Myocyte (in vitro differentiated cells): ENCODE measurements around the gene ROR2. TPM values are rescaled to one million over a fixed set of nuclear protein-coding genes. Genes with fewer than 3 reads are reported as not detected.

ENCODE experiments used
- DNase-seq: peaks from one replicate; pipeline ENCODE4 v3.0.0-alpha.2; 2012; ENCODE audit warnings: low read depth
- total RNA-seq: library from RNA; depleted of rRNA; stranded (reverse); fragments of >200 nt; gene quantifications from 2 replicates; pipeline ENCODE4 v1.2.3, GENCODE V29; 2014

Gene ROR2
- total RNA-seq, 1 donor from 2014 or later, result 0.05 TPM

DNA sequence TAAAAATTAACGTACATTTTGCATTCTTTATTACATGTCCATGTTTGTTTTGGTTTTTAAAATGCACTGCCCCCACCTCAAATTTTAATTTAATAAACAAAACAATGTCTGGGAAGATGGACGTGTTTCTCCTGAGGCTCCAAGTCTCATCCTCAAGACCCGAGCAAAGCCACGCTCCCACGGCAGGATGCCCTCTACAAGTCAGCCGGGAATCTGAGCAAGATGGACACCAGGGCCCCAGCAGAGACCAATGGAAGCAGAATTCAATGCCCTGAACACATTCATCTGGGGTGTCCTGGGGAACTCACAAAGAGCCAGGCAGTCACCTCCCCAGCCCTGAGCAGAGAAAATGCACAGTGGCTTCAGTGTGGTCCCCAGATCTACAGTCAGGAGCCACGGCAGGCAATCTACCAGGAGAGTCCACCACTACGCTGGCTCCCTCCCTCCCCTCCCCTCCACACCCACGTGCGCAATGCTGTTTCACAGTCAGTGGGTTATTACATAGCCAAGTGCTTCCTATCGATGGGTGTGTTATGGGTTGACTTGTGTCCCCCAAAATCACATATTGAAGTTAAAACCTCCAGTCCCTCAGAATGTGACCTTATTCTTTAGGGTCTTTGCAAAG, 129.8 kb downstream of the ROR2 start:
- DNase-seq, result no peak

DNA sequence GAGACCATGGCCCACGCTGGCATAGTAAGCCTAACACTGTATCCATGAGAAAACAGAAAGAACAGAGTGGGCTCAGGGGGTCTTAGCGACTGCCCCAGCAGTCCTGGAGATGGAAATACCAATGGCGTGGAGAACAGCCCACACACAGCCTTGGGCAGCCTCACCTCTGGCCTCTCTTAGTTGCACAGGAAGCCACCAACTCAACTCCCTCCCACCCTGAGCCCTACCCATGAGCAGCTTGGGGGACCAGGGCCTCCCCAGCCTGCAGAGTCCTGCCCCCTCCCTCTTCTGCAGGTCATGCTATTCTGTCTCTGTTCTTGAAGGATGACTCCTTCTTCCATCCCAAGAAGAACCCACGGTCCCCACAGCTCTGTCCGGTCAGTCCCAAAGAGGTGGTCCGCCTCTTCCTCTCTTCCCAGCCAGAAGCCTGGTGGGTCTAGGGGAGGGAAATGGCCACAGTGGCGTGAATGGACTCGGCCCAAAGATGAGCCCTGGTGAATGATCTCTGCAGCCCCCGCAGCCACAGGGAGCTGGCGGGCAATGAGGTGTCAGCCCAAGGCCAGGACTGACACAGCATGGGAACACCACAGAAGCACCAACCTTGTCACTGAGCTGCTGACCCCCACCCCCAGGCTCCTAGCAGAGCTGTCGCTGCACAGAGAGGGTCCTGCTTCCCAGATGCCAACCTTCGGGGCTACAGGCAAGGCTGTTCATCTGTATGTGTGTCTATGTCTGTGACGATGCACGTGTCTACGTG, 131.2 kb downstream of the ROR2 start:
- no peak for DNase-seq

DNA sequence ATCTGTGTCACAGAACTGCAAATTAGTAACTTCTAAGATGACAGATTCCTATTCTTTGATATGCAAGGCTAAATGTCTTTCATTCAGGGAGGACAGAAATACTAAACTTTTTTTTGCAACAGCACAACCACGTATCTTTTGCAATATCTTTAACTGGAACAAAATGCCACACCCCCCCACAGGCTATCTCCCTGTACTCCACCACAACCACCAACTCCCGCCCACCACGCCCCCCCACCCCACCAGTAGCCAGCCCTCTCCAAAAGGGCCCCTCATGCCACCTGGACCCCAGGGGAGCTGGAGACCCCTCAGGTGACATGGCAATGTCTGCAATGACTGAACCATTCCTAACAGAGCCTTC, 131.8 kb downstream of the ROR2 start:
- DNase-seq, result no peak

DNA sequence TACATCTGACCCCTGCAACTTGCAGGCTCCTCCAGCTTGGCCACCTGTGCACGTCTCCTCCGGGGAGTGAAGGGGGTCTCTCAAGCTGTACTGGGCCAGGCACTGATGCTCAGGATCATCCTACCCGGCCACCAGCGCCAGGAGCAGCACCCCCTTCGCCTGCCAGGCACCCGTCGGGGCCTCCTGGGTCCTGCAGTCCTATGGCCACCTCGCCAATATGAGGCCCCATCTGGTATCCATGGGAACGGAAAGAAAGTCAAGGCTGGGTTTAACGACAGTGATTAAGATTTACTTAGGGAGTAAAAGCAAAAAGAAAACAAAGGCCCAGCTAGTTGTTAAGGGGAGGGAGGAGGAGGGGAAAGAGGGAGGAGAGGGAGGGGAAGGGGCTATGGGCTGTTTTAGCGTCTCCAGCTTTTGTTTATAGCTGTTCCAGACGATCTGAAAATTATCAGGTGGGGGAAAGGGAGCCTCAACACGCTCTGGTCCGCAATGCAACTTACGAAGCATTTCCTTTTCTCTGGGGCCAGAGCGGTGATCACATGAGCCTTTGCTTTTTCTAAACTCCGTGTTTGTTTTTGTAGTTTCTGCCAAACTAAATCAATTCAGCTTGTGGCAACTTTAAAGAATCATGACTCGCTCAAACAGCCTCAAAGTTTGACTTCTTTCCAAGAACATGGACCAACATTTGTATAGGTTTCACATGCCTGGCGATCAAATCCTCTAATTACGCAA, 132.4 kb downstream of the ROR2 start:
- DNase-seq, result no peak

DNA sequence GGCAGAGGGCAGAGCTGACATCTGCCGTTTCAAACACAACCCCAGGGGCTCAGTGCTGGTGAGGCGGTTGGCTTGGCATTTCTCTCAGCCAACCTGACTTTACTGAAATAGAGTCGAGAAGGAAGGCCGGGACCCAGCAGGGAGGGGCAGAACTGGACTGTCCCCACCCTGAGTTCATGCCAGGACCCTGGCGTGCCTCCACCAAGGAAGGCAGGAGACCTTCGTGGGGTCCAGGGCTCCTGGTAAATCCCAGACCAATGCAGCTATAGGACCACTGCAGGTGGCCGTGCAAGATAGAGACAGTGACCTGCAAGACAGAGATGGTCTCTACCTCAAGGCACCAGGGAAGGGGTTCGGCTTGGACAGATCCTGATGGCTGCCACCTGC, 132.9 kb downstream of the ROR2 start:
- no peak for DNase-seq

DNA sequence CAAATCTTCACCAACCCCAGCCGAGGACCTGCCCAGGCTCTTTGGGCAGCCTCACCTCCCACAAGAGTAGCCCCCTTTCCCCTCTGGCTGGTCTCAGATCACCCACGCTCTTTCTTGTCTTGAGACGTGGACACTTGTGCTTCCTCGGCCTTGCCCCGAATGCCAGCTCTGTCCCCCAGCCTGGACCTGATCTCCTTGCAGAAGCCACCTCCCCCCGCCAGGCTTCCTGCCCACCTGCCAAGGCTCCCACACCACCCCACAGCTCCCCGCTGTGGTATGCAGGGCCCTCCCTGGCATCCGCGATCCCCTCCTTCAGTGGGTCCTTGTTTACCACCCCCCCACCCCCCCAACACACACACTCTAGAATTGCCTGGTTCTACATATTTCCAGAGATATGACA, 133.7 kb downstream of the ROR2 start:
- no peak for DNase-seq

DNA sequence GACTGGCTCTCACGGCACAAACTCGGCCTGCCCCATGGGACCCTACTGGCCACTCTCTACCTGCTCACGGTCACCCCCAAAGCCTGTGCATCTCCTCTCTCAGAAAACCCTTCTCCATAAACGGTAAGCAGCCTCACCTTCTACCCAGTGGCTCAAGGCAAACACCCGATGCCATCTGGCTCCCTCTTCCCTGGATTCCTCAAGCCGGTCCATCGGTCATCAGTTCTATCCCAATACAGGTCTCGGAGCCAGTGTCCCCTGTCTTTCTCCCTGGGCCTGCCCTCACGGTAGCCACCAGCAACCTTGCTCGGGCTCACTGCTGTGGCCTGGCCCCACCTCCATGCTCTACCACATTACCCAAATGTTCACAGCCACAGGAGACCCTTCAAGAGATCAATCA, 134.1 kb downstream of the ROR2 start:
- DNase-seq, result no peak

DNA sequence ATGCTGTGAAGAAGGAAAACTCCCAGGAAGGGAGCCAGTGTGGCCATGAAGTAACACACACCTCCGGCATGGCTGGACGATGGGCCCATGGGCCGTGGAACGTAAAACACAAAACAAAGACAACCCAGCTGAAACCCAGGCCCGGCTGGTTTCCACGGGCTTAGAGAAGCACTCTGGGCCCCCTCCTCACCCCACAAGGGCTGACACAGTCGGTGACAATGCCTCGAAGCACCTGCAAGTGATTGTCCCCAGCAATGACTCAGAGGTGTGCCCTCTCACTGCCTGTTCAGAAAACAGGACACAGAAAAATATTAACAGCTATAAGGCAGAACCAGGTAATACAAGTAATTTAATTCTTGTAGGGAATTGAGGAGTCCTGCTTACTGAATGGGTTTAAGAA, 135.3 kb downstream of the ROR2 start:
- no peak for DNase-seq

DNA sequence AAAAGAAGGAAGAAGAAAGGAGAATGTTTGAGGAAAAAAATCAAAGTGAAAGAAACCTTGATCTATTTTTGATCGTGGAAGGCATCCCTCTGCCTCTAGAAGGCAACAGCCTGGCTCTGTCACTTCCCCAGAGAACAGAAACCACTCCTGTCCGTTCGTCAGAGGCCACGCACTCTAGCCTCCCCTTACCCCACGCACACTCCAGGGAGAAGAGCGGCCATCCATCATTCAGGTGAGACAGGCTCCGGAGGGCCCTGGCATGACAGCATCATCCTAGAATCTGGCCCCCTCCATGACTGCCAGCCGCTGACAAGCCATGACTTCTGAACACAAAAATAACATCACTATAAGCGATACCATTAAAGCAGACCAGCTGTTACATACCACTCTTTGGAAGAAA, 135.8 kb downstream of the ROR2 start:
- no peak for DNase-seq

DNA sequence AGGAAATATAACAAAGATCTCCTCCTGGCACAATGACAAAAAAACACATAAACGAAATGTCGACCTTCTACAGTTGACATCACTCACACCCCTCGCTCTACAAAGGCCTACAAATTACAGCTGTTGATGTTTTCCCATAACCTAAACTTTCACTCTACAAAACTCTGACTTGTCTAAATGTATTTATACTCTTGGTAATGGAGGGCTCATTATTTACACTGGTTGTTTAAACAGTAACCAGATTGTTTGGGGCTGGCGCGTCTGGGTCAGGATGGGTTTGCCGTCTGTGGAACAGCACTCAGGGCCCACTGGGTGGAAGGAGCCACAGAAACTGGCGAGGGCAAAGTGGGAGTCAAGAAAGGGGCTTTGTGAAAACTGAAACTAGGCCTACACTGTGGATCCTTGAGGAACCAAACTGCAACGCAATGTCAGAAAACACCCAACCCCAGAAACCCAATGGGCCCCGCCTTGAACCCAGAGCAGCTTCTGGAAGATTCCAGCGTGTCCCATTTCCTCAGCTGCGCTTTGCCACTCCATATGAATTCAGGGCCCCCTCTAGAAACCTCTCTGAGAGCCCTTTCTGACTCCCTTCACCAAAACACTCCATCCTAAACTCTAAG, 136.7 kb downstream of the ROR2 start:
- no peak for DNase-seq

DNA sequence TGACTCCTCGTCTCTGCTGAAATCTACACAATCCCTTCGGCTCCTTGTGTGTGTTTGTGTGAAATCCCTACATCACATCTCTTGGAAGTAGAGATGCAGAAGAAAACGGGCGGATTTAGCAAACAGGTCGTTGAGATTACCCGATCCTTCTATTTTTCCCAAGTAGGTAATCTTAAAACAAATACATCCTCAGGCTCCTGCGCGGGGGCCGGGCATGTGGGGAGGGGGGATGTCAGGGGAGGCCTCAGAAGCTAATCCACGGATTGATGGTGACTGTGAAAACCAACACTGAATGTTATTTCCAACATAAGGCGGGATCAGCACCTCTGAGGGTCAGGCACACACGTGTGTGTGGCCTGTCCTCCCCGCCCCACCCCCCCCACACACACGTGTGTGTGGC, 137.8 kb downstream of the ROR2 start:
- no peak for DNase-seq

DNA sequence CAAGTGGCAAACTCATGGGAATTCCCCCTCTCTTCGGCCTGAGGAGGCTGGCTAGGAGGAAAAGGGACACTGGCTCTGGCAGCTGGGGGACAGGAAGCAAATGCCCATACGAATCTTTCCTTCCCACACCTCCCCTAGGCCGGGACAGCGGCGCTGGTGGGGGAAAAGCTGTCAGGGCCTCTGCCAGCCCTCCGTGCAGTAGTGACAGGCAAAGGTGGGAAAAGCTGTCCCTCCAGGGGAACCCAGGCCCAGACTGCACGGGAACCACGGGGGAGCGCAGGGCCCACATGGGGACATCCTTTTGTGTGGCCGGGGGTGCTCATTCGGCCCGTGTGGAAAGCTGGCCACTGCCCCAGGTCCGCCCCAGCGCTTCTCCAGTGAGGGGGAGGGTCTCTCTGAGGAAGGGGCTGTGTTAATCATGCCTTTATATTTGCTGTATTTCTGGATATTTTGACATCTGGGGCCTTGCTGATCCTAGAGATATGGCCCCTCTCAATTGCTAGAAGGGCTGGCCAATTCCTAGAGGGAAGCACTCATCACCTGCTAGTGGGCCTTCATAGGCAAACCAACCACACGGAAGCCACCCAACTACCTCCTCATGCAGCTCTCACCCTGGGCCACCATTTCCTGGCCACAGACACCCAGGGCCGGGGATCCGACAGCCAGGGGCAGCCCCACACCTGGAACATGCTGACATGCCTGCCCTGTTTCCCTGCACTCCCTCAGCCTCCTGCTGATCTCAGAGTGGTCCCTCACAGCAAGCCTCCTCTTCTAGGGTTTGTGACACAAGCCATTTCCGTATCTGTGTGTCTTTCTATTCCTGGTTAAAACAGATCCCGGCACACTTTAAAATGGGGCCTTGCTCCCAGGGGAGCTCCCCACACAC, 138.8 kb downstream of the ROR2 start:
- DNase-seq, result no peak

DNA sequence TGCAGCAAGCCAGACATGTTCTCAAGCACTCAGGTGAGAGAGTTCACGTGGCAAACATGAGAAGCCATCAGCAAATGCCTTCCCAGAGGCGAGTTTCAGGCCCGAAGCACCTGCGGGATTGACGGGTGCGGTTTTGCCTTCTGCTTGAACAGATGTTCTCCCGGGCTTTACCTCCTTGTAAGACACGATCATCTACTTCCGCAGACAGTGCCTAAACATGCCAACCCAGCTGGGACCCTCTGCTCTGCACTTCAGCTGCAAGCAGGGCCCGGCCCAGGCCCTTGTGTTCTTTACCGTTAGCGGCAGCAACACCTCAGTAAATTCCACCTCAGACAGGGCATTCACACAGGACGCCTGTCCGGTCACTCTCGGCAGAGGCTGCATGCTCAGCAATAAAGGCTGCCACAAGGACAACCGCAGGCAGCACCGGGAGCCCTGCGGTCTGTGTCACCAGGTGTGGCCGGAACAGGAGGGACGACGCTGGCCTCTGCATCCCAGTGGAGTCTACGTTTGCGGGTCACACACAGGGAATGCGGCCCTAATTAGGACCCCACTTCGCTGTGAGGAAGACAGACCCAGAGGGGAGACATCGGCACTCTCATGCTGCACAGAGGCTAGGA, 139.6 kb downstream of the ROR2 start:
- no peak for DNase-seq

DNA sequence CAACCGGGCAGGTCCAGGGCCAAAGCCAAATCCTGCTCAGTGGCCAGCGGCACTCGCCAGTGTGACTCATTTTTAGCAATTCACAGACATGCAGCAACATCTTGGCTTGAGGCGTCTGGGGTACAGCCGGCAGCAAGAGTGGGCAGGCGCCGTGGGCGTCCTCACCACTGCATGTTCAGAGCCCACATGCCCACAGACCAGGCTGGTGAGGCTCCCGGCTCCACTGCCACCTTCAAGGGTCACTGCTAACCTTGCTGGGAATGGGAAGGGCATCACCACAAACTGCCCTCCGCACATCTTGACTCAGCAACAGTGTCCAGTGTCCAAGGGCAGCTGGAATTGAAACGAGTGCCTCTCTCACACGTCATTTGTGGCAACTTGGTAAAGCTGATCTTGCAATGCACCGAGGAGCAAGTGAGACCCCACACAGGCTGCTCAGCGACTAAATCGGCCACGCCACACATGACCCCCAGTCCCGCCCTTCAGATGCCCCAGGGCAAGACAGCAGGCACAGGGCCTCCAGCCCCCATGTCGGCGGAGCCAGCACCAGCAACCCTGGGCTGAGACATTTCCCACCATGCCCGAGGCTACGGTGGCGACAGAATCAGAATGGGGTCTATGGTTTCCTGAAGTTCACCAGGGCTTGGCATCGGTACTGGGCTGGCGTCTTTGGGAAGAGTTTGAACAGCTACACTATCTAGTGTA, 140.3 kb downstream of the ROR2 start:
- DNase-seq, result peak; percentile 28

DNA sequence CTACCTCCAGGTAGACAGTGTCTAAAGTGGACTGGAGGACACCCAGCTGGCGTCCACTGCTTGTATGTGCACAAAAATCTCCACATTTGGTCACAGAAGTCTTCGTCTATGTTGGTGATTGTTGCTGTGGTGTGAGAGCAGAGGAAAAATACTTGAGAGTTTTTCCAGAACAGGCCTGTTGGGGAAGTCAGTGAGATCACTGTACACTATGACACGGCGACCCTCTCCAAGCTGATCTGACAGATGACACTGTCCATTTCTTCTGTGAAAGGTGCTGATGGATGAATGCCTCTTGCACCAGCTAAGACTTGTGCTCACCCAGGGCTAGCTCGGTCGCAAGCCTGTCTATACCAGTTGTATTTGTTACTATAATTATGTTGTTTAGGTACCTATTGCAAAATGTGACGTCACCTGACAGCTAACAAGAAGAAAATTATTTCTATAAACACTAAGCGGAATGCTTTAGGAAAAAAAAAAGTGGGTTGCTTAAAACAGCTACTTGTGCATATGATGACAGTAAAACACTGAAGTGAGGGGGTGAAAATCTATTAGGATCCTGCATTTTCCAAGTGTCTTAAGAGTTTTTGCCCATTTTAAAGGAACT, 142.3 kb downstream of the ROR2 start:
- no peak for DNase-seq

DNA sequence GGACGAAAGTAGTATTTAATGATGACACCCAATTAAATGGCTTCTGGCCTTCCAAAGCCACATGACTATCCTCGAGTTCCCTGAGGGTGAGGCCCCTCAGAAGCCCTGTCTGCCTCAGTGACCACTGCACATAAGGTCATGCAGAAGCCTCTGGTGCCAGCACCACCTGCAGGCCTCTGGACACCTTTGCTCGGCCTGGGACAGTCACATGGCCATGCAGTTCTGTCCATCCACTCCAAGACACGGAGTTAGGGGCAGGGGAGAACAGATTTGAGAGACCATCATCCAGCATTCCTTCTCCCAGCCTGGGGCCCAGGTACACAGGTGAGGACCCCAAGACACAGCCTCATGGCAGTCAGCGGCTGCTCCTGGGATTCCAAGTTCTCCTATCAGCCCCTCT, 145.0 kb downstream of the ROR2 start:
- no peak for DNase-seq

DNA sequence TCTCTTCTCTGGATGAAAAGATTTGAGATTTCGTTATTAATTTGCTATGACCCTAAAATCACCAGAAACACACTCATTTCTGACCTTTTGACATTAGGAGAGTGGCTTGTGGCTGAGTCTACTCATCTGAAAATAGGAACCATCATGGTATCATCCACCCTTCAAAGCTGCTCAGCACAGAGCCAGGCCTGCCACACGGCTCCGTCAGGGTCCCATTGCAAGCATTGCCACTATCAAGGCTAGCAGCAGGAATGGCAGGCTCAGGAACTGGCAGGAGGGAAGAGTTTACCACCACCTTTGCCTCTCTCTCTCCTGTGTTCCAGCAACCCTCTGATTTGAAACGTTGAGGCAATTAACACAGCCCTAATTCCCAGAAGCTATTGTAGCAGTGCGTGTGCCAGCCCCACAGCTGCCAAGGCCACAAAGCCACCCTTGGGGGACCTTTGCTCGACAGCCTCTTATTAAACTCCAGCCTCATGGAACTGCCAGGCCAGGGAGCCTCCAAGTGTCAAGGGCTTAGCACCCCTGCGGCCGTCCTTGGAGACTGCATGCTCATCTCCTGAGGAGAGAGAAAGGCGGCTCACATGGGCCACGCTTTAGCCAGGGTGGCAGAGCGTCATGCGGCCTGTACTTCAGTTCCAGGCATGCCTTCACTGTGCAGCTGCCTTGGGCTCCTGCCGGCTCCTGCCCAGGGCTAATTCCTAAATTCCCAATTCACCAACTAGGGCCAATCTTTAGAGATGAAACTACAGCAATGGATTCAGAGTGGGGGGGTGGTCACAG, 145.9 kb downstream of the ROR2 start:
- DNase-seq, result no peak

DNA sequence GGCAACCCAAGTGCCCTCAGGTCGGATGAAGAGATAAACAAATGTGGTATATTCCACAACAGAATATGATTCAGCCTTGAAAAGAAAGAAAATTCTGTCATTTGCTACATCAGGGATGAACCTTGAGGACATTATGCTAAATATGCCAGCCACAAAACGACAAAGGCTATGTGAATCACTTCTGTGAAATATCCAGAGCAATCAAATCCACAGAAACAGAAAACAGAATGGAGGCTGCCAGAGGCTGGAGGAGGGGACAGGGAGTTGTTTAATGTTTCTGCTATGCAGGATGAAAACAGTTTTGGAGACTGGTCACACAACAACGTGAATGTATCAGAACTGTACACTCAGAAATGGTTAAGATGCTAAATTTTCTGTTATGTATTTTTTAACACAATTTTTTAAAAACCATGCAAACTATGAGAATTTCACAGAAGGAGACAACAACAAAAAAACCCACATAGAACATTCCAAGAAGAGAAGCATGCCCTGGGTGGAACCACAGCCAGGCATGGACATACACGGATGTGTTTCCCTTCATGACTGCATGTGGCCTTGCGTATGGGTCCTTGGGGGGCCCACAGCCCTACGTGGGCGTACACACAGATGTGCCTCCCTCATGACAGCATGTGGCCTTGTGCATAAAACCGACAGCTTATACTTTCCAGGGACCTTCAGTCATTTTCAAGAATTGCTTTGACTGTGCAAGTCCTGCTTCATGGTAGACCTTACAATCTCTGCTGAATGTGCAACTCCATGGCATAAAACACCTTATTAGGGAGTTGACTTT, 146.7 kb downstream of the ROR2 start:
- DNase-seq, result no peak
